Pons (tissue), 1 donor: ENCODE results near the gene TMPRSS9.

Experiments used
- DNase-seq: peaks from one replicate; pipeline ENCODE4 v3.0.0-alpha.2; 2016; ENCODE audit warnings: low spot score

TMPRSS9 gene

DNA sequence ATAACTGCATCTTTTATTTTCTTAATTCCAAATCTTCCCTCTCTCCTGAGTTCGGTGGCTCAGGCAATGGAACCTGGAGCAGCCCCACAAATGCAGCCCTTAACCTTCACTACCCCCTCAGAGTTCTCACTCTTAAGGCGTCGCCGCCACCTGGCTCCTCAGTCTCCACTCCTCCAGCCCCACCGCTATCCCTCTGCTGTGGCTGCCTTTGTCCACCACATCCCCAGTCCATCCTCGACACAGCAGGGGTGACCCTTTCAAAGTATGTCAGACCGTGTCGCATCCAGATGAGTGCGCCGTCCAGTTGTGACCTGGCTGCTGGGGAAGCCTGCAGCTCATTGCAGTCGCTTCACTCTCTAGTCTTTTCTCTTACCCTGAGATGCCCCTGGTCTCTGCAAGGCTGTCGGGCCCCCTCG lies 30.6 kb upstream of the TMPRSS9 start:
- no peak for DNase-seq

DNA sequence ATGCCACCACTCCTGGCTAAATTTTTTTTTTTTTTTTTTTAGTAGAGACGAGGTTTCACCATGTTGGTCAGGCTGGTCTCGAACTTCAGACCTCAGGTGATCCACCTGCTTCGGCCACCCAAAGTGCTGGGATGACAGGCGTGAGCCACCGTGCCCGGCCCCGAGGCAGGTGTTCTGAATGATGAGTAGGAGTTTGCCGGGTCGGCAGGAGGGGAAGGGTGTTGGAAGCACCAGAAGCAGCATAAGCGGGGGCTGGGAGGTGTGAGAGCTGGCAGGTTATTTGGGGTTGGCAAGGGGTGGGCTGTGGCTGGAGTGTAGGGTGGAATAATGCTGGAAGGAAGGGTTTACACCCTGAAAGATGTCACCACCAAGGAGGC lies 29.8 kb upstream of the TMPRSS9 start:
- no peak for DNase-seq

DNA sequence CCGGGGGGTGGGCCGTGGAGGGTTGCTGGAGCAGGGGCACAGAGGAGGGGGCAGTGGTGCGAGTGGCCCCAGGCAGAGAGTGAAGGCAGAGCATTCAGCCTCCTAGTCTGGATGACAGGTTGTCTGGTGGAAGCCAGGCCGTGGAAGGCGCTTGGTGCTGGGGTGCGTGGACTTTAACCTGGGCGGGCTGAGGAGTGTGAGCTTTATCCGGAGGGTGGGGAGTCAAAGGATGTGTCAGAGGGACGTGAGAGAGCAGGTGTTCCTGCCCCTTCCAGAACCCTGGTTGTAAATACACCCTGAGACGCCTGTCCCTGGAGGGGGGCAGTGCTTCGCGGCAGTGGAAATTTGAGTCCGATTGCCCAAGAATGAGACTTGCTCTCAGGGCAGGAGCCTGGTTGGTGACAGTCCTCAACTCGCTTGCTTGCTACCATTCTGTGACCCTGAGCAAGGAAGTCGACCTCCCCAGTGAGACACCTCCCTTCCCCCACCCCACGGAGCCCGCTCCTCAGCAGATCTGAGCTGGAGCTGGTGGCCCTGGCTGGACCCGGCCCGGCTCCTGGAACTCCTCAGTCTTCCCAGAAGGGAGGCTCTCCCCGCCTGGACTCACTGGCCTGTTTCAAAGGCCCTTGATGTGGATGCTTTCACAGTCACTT lies 29.3 kb upstream of the TMPRSS9 start:
- DNase-seq, result no peak

DNA sequence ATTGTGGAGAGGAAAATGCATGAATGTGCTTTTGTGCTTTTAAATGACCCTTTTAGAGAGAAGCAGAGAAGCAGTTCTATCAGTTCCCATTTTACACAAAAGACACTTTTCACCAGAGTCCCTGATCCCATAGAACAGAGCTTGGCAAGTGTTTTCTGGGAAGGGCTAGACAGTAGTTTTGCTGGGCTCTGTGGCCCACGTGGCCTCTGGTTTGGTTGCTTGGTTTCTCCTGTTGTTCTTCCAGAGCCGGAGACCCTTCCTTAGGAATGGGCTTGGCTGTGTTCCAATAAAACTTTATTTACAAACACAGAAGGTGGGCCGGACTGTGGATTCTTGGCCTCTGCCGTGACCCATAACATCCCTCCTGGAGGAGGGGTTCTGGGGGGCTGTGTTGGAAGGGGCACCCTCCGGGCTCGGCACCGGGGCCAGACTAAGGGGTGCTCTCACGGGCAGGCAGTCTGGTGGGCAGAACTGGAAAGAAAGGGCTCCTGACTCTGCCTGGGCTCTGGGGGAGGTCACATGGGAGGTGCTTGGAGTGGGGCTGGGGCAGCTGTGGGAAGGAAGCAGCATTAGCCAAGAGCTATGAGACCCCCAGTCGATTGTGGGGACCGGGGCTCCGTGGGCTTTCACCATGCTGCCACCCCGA lies 28.3 kb upstream of the TMPRSS9 start:
- peak; percentile 96 for DNase-seq

DNA sequence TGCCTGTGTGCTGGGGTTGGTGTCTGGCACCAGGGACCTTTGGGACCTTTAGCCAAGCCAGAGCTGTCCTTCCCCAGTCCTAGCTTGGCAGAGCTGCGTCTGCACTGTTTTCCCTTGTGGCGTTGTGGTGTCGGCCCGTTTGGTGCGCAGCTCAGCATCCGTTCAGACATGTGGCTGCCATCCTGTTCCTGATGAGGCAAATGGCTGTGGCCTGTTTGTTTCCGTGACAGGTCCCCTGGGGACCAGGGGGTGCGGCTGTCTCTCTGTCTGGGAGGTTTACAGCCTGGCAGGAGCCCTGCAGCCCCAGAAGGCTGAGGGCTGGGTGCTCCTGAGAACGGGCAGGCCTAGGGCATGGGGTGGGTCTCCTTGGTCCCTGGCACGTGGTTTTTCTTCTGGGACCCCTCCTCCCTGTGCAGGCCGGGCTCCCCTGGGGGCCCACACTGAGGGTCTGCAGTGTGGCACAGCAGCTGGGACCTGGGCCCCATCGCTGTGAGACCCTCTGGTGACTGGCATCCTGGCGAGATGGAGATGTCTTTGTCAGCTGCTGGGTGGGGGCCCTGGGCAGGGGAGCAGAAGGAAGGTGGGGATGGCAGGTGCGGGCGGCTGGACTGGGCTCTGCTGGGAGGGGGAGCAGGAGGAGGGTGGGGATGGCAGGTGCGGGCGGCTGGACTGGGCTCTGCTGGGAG lies 27.6 kb upstream of the TMPRSS9 start:
- DNase-seq, result no peak

DNA sequence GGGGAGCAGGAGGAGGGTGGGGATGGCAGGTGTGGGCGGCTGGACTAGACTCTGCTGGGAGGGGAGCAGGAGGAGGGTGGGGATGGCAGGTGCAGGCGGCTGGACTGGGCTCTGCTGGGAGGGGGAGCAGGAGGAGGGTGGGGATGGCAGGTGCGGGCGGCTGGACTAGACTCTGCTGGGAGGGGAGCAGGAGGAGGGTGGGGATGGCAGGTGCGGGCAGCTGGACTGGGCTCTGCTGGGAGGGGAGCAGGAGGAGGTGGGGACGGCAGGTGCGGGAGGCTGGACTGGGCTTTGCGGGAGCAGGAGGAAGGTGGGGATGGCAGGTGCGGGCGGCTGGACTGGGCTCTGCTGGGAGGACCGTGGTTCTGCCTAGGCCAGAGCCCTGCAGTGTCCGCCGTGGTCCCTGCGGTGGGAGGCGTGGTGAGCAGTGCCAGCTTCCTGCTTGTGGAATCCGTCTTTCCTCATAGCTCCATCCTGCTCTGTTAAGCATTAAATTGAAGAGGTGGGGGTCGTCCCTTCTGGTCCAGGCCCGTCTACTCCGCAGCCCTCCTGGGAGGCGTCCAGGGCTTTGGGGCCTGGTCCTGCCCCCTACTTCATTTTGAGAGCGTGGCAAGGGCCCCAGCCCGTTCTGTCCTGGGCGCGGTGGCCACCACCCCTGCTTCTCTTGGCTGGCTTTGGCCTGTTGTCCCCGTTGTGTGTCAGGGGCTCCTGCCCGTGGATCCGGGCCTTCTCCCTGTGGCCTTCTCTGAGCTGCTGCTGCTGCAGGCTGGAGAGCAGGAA lies 26.8 kb upstream of the TMPRSS9 start:
- no peak for DNase-seq

DNA sequence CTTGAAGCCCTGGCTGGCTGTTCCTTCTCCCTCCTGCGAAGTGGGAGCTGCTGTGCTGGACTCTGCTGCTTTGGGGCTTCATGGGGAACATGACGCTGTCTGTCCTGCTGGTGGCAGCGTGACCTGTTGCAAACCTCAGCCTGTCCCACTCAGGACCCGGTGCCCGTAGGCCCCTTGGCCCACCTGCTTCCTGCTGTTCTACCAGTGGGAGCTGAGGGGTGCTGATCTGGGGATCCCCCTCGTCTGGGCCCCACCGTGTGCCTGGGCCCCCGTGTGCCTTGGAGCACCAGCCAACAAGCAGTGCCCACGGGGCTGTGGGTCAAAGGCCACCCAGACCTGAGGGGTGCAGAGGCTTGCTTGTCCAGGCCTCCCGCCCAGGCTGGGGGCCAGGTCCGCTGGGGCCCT lies 26.3 kb upstream of the TMPRSS9 start:
- DNase-seq, result peak; percentile 22

DNA sequence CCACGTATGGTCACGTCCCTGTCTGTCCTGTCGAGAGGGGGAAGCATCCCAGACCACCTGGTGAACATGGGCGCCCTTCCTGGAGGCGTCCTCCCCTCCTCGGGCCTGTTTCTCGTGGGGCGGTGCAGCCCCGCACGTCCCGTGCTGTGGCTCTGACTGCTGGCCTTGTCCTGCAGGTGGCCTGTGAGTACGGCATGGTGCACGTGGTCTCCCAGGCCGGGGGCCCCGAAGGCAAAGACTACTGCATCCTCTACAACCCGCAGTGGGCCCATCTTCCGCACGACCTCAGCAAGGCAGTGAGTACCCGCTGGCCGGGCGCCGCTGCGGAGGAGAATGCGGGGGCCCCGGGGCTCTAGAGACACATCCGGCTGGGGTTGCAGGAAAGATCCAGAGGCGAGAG lies 25.6 kb upstream of the TMPRSS9 start:
- no peak for DNase-seq

DNA sequence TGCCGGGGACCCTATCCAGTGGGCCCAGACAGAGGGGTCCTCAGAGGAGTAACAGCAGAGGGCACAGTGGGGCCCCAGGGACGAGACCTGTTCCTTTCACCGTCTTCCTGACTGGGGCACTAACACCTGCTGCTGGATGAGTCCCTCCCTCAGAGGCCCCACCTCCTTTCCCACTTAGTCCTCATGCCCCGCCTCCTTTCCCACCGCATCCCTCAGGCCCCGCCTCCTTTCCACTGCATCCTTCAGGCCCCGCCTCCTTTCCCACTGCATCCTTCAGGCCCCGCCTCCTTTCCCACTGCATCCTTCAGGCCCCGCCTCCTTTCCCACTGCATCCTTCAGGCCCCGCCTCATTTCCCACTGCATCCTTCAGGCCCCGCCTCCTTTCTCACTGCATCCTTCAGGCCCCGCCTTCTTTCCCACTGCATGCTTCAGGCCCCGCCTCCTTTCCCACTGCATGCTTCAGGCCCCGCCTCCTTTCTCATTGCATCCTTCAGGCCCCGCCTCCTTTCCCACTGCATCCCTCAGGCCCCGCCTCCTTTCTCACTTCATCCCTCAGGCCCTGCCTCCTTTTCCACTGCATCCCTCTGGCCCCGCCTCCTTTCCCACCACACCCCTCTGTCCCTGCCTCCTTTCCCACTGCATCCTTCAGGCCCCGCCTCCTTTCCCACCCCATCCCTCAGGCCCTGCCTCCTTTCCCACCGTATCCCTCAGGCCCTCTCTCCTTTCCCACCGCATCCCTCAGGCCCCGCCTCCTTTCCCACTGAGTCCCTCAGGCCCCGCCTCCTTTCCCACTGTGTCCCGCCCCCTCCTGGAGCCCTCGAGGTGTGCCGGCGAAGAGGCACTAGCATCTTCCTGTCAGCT lies 24.8 kb upstream of the TMPRSS9 start:
- DNase-seq, result no peak

DNA sequence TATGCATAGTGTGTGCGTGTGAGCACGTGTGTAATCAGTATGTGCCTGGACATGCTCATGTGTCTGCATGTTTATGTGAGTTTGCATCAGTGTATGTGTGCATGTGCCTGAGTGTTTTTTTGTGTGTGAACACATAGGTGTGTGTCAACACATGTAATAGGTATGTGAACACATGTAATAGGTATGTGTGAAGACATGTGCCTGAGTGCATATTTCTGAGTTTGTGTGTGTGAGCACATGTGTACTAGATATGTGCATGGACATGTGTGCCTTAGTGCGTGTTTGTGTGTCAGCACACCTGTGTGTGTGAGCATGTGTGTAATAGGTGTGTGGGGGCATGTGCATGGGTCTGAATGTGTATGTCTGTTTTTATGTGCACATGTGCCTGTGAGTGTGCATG lies 24.2 kb upstream of the TMPRSS9 start:
- no peak for DNase-seq

DNA sequence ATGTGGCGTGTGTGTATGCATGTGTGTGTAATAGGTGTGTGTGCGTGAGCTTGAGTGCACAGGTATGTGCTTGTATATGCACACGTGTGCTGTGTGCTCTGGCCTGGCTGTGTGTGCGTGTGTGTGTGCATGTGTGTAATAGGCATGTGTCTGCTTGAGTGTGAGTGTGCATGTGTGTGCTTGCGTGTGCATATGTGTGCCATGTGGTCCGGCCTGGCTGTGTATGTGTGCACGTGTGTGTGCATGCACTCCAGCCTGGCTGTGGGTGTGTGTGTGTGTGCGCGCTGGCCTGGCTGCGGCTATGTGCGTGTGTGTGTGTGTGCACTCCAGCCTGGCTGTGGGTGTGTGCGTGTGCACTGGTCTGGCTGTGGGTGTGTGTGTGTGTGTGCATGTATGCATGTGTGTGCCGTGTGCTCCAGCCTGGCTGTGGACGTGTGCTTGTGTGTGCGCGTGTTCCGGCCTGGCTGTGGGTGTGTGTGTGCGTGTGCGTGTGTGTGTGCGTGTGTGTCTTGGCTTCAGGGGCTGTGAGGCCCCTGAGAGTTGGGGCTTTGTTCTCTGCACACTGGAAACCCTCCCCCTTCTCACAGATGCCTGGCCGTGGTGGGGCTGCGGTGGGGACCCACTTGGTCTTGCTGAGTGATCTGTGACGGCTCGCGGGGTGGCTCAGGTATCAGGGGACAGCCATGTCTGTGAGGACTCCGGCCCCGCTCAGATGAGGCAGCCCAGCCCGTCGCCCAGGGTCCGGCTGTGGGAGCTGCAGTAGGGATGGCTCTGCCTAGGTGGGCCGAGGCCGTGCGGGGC lies 23.3 kb upstream of the TMPRSS9 start:
- DNase-seq, result no peak

DNA sequence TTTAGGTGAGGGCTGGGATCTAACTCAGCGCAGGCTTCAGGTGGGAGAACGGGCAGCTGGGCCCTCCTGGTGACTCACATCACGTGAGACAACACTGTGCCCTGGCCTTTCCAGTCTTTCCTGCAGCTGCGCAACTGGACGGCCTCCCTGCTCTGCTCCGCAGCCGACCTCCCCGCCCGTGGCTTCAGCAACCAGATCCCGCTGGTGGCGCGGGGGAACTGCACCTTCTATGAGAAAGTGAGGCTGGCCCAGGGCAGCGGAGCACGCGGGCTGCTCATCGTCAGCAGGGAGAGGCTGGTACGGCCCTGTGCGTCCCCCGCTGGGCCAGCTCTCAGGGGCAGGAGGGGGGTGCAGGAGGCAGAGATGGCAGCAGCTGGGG lies 22.7 kb upstream of the TMPRSS9 start:
- peak; percentile 74 for DNase-seq

DNA sequence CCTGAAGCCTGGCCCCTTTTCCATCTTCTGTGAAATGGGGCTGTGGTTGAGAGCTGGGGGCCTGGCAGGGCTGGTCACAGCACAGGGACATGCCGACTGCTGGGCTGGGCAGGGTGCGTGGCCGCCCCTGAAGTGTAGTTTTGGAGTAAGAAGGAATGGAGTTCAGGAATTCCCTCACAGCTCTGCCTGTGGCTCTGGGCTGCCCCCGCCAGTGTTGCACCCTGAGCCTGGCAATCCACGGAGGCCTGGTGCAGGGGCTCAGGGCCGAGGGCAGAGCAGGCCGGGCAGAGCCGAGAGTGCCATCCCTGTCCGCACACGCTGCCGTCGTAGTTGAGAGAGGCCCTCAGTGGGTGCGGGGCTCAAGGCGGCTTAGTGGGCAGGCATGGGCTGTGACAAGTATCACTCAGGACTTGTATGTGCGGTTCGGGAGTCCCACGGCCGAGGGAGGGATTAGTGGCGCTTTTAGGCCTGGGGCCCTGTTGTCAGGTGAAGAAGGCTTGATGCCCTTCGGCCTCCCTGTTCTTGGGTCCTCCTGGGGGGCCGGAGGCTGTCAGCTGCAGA lies 21.9 kb upstream of the TMPRSS9 start:
- no peak for DNase-seq

DNA sequence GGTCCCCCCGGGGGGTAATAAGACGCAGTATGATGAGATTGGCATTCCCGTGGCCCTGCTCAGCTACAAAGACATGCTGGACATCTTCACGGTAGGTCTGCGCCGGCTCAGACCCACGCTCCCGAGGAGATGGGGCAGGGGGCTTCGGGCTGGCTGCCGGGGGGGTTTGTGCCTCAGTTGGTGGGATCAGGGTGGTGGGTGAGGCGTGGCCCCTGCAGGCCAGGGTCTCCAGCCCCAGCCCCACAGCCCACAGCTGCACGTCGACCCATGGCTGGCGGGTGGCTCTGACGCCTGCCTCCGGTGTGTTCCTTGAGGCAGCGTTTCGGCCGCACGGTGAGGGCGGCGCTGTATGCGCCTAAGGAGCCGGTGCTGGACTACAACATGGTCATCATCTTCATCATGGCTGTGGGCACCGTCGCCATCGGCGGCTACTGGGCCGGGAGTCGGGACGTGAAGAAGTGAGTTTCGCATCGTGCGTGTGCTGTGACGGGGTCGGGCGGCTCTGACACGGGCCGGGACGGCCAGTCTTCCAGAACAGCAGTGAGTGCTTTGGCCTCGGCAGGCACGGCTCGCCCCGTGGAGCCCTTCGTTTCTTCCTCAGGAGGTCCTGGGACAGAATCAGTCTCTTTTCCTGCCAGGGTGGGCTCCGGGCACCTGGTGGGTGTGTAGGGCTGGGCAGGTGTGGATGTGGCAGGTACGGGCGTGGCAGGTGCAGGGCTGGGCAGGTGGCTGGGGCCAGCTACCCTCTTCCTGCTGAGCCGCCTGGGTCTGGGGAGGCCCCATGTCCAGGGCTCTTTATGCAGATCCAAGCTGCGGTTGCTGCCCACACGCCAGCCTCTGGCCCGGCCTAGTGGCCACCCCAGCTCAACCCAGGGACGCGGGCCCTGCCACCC lies 21.1 kb upstream of the TMPRSS9 start:
- DNase-seq, result no peak

DNA sequence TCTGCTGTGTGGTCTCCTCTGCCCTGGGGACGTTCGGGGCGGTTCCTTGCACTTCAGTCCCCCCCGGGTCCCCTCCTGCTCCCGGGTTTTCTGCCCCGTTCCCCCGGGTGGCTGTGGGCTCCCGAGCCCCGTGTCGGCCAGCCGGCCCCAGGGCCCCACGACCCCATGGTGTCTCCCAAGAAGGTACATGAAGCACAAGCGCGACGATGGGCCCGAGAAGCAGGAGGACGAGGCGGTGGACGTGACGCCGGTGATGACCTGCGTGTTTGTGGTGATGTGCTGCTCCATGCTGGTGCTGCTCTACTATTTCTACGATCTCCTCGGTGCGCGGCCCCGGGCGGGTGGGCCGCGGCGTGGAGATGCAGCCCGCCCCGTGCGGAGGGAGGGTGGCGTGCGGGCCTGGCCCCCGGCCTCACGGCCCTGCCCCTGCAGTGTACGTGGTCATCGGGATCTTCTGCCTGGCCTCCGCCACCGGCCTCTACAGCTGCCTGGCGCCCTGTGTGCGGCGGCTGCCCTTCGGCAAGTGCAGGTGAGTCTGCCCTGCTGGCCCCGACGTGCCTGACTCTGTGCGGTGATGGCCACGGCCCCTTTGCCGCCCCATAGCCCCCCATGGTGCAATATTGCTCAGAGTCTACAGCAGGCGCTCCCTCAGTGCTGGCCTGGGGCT lies 20.3 kb upstream of the TMPRSS9 start:
- DNase-seq, result no peak

DNA sequence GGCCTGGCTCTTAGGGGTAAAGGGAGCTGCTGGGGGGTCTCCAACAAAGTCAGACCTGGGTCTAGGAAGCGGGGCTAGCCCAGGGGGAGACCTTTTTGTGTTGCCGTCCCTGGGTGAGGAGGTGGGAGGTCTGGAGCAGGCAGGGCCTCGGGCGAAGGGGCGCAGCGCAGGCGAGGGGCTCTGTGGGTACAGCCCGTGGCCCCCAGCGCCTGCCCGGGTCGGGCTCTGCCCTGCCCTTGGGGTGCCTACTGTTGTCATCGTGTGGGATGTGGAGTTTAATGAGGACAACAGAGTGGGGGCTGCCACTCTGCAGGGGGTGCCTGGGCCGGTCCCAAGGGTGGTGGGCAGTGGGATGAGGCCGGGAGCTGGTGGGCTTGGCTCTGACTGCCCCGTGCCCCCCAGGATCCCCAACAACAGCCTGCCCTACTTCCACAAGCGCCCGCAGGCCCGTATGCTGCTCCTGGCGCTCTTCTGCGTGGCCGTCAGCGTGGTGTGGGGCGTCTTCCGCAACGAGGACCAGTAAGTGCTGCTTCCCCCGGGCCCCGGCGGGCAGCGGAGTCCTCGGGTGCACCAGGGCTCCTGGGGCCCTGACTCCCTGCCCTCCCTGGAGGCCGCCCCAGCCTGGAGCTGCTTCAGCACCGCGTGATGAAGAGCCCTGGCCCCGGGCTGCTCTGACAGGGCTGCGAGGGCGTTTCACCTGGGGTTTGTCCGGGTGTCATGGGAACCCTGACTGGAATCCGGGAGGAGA lies 19.4 kb upstream of the TMPRSS9 start:
- DNase-seq, result no peak

DNA sequence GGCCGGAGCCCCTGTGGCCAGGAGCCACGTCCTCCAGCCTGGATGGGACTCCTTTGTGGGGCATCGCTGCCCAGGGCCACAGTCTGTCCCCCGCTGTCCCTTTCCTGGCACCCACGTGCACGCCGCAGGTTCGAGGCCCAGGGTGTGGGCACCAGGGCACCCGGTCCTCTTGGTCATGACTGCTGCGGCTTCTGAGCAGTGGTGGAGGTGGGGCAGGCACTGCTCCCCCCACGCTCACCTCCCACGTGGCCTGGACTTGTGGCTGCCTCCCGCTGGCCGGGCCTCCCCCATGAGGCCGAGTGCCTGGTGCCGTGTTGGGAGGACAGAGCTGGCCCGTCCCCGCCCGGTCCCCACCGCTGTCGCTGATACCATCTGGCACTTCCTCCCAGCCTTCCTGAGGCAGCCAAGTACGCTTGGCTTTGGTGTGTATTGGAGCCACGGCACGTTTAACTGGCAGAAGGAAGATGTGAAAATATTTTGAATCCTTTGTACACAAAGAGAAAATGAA lies 18.8 kb upstream of the TMPRSS9 start:
- no peak for DNase-seq

DNA sequence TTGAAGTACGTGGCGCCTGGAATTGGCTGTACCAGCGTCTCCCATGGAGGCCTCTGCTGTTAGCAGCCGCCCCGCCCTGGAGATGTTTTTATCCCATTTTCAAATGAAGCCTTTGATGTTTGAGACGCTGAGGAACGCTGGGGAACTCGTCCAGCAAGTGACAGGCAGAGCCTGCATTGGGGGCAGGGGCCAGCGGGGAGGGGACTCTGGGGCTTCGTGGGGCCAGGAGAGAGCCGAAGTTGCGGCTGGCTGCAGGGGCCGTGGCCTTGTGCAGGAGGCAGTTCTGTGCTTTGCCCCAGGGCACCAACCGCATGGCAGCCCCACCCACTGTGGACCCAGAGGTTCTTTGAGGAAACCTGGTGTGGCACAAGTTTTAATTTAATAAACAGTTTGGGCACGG lies 18.1 kb upstream of the TMPRSS9 start:
- DNase-seq, result no peak
